BJ (cell line): ENCODE measurements around the gene PROSER3. TPM values are rescaled to one million over a fixed set of nuclear protein-coding genes. Genes with fewer than 3 reads are reported as not detected.

Experiments used
- CTCF ChIA-PET: fragments of 350-600 bp; formaldehyde crosslinking; extraction: SDS; loops from one replicate; lab custom pipeline; 2021; ENCODE audit warnings: antibody characterized with exemption, inconsistent platforms; lab: Yijun Ruan, JAX
- POLR2A ChIA-PET: fragments of 300-600 bp; sonication (Branson Sonifier 250); formaldehyde crosslinking; extraction: SDS; loops from one replicate; lab custom pipeline; 2021; ENCODE audit warnings: antibody characterized with exemption; lab: Charles Lee
- DNase-seq: peaks from one replicate; pipeline ENCODE4 v3.0.0-alpha.2; 2011; ENCODE audit warnings: low read depth
- H3K27me3 ChIP-seq: 2 replicates; pipeline ENCODE4 v1.6.0; 2011; ENCODE audit warnings: low read length; ENCODE audit not compliant: control insufficient read depth, insufficient read depth
- H3K36me3 ChIP-seq: 2 replicates; pipeline ENCODE4 v1.5.1; 2011; ENCODE audit warnings: low read length; ENCODE audit not compliant: control insufficient read depth, insufficient read depth
- H3K4me3 ChIP-seq: 2 replicates; pipeline ENCODE4 v1.5.1; 2011; ENCODE audit warnings: low read depth, mild to moderate bottlenecking, control low read depth, low read length
- polyA plus RNA-seq: library from polyadenylated mRNA; depleted of rRNA; stranded (reverse); fragments of >200 nt; gene quantifications from 2 replicates; pipeline ENCODE4 v1.2.3, GENCODE V29; 2011
- TF ChIP-seq, protein P1 (sequence below): IDR thresholded peaks from 2 replicates; pipeline ENCODE4 v1.5.1; 2011; ENCODE audit warnings: low read depth, mild to moderate bottlenecking, control low read depth, inconsistent platforms, low read length, moderate library complexity; ENCODE audit not compliant: insufficient read depth

PROSER3 gene
- polyA plus RNA-seq, 1 experiment = 9.4 TPM

DNA sequence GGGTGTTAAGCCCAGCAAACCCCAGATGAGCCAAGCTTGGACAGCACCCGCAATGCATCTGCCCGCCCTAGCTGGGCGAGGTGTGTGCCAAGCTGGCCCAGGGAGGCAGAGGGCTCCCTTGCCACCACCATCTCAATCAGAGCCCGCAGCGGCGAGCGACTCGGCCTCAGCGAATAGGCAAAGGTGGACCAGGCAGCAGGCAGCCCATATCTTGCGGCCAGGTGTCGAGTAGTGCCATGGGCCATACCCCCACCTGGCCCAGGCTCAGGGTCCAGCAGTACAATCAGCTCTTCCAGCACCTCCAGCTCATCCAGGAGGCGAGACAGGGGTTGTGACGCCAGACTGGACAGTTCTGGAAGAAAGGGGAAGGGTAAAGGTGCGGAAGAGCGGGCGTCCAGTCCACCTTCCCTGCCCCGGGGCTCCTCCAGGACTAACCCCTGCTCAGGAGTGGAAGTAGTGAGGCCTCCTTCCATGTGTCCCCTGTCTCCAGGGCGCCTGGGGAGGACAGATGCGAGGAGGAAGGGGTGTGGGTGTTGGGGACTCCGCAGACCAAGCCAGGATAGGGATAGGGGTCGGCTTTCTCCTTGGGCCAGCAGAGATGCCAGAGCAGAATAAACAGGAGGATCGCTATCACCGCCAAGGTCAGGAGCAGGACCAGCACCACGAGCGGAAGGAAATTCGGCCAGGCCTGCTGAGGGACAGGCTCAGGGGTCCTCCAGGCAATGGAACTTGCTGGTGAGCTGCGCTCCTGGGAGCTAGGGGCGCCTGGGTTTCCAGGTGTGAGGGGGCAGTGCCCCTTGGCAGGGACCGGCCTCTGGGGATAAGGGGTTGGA is 18.5 kb upstream of the PROSER3 start:
- H3K4me3 ChIP-seq = no peak overlapping the region; the same call in 1 of the 2 replicates
- POLR2A ChIA-PET = no interaction called here
- CTCF ChIA-PET = interaction anchor here (0.7 to 1.3 kb wide), 3 partner anchors 11 to 207 kb away, joined by 3 to 4 read pairs (median 3); no protein-coding TSS in a partner anchor

DNA sequence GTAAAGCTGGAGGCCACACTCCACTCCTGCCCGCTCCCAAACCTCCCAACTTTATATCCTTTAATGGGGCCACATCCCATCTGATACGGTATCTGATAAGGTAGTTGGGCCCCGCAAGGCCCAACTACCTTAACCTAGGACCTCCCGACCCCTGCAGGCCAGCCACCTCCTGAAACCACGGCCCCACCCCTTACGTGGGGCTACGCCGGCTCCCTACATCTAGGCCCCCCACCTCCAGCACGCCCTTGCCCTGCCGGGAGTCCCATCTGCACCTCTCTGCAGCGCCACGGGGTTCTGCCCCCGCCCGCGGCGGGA is 17.9 kb upstream of the PROSER3 start:
- DNase-seq = no peak
- Histone ChIP-seq H3K36me3 (peaks cover 29% of the 10 kb centered on the region), H3K4me3 (peak overlapping the region; percentile 53), H3K27me3 (no peaks in the 10 kb centered on the region)
- CTCF ChIA-PET = interaction anchor here (0.6 to 1.3 kb wide), 5 partner anchors 8 to 84 kb away, joined by 3 to 6 read pairs (median 4); no protein-coding TSS in a partner anchor
- TF ChIP-seq, protein P1, sequence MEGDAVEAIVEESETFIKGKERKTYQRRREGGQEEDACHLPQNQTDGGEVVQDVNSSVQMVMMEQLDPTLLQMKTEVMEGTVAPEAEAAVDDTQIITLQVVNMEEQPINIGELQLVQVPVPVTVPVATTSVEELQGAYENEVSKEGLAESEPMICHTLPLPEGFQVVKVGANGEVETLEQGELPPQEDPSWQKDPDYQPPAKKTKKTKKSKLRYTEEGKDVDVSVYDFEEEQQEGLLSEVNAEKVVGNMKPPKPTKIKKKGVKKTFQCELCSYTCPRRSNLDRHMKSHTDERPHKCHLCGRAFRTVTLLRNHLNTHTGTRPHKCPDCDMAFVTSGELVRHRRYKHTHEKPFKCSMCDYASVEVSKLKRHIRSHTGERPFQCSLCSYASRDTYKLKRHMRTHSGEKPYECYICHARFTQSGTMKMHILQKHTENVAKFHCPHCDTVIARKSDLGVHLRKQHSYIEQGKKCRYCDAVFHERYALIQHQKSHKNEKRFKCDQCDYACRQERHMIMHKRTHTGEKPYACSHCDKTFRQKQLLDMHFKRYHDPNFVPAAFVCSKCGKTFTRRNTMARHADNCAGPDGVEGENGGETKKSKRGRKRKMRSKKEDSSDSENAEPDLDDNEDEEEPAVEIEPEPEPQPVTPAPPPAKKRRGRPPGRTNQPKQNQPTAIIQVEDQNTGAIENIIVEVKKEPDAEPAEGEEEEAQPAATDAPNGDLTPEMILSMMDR = no peak
- POLR2A ChIA-PET = interaction anchor here (0.6 kb wide), 1 partner anchor 10 kb away, joined by 4 read pairs; no protein-coding TSS in a partner anchor

More for the DNA sequence above, 18.5 kb upstream of the PROSER3 start:
- TF ChIP-seq, protein P1 = no peak
- Histone ChIP-seq H3K27me3 (no peaks in the 10 kb centered on the region), H3K36me3 (peaks cover 32% of the 10 kb centered on the region)
- DNase-seq = no peak

DNA sequence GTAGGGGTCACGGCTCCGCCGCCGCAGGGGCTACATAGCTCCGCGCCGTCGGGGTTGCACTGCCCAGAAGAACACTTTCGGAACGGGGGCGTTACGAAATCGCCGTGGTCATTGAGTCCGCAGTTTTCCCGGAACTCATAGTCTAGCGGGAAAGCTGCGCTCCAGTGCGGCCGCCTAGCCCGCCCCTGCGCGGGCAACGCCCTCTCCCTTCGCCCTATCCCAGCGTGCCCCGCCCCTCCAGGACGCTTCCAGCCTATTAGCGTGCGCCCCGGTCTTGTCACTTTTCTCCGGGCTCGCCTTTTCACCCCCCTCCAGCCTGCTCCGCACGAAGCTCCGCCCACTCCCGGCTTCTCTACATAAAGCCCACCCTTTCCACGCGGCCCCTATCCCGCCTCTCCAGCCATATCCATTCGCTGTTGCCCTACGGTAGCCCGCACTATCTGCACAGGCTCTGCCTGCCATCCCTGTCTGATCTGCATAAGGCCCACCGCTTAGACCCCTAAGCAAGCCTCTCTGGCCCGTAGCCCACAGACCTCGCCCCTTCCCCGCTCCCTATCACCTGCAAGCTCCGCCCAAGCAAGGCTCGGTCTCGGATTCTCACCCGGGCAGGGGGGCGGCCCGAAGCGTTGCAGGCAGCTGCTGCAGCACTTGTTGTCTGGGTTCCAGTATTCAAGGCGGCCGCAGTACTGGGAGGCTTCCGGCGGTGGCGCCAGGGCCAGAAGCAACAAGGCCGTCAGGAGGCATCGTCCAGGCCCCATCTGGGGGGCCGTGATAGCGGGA is 17.4 kb upstream of the PROSER3 start:
- H3K36me3 ChIP-seq = peaks cover 24% of the 10 kb centered on the region
- TF ChIP-seq, protein P1 = peak; percentile 38; the same call in 1 of the 2 replicates
- H3K27me3 ChIP-seq = no peaks in the 10 kb centered on the region
- CTCF ChIA-PET = interaction anchor here (0.6 to 1.3 kb wide), 5 partner anchors 9 to 85 kb away, joined by 3 to 6 read pairs (median 4); no protein-coding TSS in a partner anchor
- peak; percentile 76 for DNase-seq
- POLR2A ChIA-PET = interaction anchor here (0.6 to 0.8 kb wide), 2 partner anchors 10 to 22 kb away, joined by 3 to 4 read pairs; no protein-coding TSS in a partner anchor
- peak overlapping the region; percentile 53 for H3K4me3 ChIP-seq

DNA sequence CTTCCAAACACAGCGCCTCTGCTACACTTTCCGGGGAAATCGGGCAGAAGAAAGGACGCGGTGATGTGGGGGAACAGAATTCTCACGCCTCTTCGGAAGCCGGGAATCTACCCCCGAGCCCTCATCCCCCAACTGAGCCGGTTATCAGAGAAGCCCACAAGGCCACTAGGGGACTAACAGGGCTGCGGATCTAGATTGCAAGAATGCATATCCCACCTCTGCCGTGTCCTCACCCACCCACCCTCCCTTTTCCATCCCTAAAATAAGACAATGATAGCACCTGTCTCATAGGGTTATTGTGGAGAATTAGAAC is 16.8 kb upstream of the PROSER3 start:
- CTCF ChIA-PET = interaction anchor here (1.0 to 1.2 kb wide), 2 partner anchors 39 to 47 kb away, joined by 4 to 6 read pairs; no protein-coding TSS in a partner anchor
- TF ChIP-seq, protein P1 = no peak
- POLR2A ChIA-PET = interaction anchor here (0.8 kb wide), 1 partner anchor 22 kb away, joined by 3 read pairs; no protein-coding TSS in a partner anchor
- Histone ChIP-seq H3K4me3 (peak overlapping the region; percentile 52), H3K36me3 (peaks cover 24% of the 10 kb centered on the region), H3K27me3 (no peaks in the 10 kb centered on the region)
- no peak for DNase-seq
